GM12892 (cell line): ENCODE measurements around the gene DNAJC22.
"Not testable (repeated sequence)": the region's sequence is repeated elsewhere in the genome, so short reads cannot be mapped to it uniquely, and the experiment has no call there.

Experiments used
- POLR2AphosphoS5 ChIP-seq: IDR thresholded peaks from 2 replicates; pipeline ENCODE4 v1.6.1; 2011; ENCODE audit warnings: low read depth, low read length, control low read depth
- TAF1 ChIP-seq: IDR thresholded peaks from 2 replicates; pipeline ENCODE4 v1.6.1; 2011; ENCODE audit warnings: low read depth, mild to moderate bottlenecking, control low read depth, low read length, borderline replicate concordance

DNA sequence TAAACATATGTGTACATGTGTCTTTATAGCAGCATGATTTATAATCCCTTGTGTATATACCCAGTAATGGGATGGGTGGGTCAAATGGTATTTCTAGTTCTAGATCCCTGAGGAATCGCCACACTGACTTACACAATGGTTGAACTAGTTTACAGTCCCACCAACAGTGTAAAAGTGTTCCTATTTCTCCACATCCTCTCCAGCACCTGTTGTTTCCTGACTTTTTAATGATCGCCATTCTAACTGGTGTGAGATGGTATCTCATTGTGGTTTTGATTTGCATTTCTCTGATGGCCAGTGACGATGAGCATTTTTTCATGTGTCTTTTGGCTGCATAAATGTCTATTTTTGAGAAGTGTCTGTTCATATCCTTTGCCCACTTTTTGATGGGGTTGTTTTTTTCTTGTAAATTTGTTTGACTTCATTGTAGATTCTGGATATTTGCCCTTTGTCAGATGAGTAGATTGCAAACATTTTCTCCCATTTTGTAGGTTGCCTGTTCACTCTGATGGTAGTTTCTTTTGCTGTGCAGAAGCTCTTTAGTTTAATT lies 36.2 kb upstream of the DNAJC22 start:
- TF ChIP-seq TAF1, POLR2AphosphoS5: not testable (repeated sequence)
